ENCODE measurements around the gene INPP5K.
"Not testable (repeated sequence)": the region's sequence is repeated elsewhere in the genome, so short reads cannot be mapped to it uniquely, and the experiment has no call there.

The INPP5K gene

DNA sequence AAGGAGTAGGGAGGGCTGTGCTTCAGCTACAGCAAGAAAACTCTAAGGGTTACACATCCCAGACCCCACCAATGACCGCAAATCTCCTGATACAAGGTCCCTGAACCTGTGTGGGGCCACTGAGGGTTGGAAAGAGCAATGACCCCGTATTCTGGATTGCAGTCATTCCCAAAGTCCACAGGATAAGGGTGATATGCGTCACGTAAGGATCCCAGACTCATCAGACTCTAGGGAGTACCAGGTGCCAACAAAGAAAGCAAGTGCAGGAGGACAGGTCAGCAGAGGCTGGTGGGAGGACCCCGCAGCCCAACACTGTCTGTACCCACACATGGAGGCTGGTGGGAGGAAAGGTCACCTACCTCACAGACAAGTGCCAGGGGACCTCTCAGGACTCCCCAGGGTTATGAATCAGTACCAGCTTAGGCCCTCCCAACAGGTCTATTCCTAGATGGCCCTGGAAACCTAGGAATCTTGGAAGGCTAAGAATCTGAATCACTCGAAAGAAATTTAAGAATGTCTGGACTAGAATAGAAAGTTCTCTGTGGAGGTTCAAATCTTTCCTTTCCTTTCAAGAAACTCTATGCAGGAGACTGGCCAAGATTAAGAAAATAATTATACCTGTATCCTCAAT is 30.0 kb upstream of the INPP5K start:
- no peak for DNase-seq

- DNase-seq = no peak
These were observed 29.2 kb upstream of the INPP5K start for GRCh38 chr17:1545618-1546017.

DNA sequence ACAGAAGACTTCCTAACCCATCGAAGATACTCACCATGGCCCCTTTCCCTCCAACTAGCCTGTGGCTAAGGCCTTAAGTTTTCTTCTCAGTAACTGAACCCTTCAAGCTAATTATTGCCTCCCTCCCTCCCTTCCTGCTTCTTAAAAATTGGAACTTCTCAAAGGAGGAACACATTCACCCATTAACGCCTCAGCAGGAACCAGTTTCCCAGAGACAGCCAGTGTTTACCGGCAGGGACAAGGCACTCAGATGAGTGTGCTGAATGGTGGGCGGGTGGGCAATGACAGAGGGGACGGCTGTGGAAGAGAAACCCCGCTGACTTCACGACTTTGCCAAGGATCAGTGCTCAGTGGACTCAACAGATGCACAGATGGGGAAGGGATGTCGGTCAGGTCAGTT is 25.9 kb upstream of the INPP5K start:
- no peak for DNase-seq

DNA sequence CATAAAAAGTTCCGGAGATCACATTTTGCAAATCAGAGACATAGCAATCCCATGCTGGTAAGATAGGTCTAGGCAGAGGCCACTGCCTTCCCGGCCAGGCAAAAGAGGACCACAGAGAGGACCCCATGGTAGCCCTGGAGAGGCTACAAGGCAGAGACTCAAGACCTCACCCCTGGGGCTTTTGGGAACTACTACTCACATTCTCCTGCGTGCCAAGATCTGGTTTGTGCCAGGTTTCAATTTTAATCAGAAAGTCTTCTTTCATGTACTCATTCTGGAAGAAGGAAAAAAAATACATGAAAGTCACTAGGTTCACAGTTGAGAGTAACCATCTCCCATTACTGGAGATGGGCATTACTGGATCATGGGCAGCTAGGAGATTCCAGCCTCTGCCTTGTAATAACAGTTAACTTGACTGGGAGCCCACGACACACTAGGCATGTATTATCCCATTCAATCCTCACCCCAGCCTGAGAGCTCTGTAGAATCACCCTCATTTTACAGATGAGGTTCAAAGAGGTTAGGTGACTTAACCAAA is 25.0 kb upstream of the INPP5K start:
- DNase-seq = no peak

GRCh38 chr17:1539811-1540210 is 23.4 kb upstream of the INPP5K start:
- no peak for DNase-seq

DNA sequence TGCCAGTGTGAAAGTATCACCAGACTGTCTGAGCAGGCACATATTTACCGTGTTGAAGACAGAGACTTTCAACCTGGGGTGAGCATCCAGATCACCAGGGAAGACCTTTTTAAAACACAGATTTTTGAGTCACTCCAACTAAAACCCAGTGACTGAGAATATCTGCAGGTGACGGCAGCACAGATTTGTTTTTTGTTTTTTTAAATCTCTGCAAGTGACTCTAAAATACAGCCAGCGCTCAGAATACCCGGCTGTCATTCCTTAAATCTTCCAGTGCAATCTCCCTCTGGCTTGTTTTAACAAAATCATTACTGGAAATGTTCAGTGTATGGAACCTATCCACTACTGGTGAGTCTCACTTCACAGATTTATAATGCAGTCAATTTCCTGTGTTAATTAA is 19.3 kb upstream of the INPP5K start:
- DNase-seq = no peak

- DNase-seq = no peak
These were observed 17.4 kb upstream of the INPP5K start for GRCh38 chr17:1533661-1534325.

DNA sequence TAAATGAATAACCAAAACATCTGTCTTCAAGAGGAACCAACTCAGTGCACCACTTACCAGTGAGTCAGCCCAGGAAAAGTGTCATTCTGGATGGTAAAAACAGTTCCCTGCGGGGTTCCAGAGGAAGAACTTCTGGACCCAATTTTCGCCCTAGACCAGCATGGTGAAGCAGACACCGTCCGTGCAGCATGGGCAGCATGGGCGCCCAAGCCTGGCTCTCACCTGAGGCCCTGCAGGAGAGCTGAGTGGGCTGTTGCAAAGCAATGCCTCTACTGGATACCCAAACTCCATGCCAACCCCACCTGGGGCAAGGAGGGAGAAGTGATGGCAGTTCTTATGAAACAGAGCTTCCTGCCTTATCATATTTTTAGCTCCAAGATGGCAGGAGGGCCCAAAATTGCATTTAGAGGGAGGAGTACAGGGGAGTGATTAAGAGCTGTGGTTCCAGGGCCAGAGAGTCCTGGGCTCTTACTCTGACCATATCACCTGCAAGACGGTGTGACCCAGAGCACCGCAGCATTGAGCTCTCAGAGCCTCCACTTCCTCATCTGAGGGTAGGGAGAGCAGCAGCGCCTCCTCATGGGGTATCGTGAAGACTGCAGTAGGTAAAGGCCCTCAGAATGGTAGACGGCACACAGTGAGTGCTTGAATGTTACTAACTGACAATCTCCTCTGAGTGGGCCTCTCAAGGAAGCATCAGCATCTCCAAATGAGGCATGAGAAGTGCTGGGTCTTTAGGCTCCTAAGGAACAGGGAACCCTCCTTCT is 16.6 kb upstream of the INPP5K start:
- DNase-seq = peak in 3 of 5 experiments; percentile 5 to 70 (median 42)

DNA sequence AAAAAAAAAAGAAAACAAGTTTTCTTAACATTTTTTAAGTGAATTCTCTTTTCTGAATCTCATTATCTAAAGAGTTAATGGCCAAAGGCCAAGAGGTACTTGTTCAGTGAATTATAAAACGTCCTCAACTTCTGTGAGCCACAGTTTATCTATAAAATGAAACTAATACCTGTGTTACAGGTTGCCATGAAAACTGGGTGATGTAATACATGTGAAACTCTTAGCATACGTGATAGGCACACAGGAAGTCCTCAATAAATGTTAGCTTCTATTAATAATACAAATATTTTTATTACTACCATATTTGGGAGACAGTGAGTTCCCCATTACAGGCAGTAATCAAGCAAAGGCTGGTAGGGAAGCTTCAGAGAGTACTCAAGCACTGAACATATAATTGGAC is 13.5 kb upstream of the INPP5K start:
- no peak for DNase-seq

DNA sequence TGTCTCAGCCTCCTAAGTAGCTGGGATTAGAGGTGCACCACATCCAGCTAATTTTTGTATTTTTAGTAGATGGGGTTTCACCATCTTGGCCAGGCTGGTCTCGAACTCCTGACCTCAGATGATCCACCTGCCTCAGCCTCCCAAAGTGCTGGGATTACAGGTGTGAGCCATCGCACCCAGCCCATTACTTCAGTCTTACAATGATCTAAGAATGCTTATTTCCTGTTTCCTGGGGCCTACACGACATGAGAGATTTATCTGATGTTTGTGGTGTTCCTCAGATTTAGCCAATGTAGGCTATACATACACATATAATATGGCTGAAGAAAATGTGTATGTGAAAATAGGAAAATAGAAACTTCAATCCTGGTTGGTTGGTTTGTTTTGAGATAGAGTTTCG is 10.5 kb upstream of the INPP5K start:
- DNase-seq = peak in 2 of 5 experiments; percentile 20 to 82

- DNase-seq = no peak
These were observed 6.2 kb upstream of the INPP5K start for GRCh38 chr17:1522626-1523025.

GRCh38 chr17:1521086-1521640 is 4.8 kb upstream of the INPP5K start:
- DNase-seq = no peak

- no peak for DNase-seq
These were observed 3.3 kb upstream of the INPP5K start for GRCh38 chr17:1519678-1520077.

- no peak for DNase-seq
These were observed 2.0 kb upstream of the INPP5K start for GRCh38 chr17:1518410-1518809.

- DNase-seq = peak in 3 of 5 experiments; percentile 22 to 85 (median 45)
These were observed 598 bp downstream of the INPP5K start for GRCh38 chr17:1515640-1516387.

DNA sequence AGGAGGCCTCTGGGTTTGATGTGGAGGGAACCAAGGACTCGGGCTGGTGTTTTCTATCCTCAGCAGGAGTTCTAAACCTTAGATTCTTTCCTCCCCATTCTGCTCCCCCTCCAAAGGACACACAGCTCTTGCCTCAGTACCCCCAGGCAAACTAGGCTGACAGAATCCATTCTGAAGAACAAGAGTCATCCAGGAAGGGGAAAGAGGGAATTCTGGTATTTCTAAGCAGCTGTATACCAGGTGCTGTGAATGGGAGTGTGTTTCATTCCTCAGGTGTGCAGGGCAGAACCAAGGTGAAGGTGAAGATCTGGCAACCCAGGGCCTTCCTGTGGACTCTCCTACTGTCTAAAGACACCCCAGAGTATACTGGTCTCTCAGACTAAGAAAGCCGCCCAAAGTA is 4.1 kb downstream of the INPP5K start:
- no peak for DNase-seq

GRCh38 chr17:1511756-1512321 is 4.6 kb downstream of the INPP5K start:
- no peak for DNase-seq

- DNase-seq = no peak
These were observed 5.1 kb downstream of the INPP5K start for GRCh38 chr17:1511290-1511689.

DNA sequence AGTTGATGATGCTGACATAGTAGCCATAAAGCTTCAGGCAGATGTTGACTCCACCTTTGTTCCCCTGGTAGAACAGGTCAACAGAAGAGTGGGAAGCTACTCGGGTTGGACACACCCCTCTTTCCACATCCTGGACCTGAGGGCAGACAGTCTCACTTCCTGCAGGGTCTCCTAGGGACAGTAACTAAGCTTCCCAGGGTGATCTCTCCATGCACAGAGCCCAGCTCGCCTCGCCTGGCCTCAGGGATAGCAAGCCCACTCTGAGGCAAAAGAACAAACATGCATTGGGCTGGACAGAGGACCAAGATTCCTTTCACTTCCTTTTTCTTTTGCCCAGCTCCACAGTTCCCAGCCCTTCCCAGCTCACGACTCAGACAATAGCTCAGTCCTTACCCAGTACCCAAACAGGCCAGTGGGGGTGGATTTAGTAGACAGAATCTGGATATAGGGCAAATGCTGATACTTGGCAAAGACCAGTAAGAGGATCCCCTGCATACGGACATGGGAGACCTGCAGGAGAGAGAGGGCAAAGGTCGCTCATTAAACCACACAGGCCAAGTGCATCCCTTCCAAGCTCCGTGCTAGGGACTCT is 7.0 kb downstream of the INPP5K start:
- no peak for DNase-seq

DNA sequence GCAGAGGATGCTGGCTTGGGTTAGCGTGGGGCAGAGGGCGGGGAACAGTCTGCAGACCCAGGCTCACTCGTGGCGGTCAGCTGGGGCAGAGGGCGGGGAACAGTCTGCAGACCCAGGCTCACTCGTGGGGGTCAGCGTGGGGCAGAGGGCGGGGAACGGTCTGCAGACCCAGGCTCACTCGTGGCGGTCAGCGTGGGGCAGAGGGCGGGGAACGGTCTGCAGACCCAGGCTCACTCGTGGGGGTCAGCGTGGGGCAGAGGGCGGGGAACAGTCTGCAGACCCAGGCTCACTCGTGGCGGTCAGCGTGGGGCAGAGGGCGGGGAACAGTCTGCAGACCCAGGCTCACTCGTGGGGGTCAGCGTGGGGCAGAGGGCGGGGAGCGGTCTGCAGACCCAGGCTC is 7.7 kb downstream of the INPP5K start:
- not testable (repeated sequence) for DNase-seq

GRCh38 chr17:1506649-1507267 is 9.7 kb downstream of the INPP5K start:
- DNase-seq = no peak
